Measurements from ENCODE around the gene CYP2U1.

GRCh38 chr4:107931775-107932321, 499 bp downstream of the CYP2U1 start:
- TF ChIP-seq CTCF (conservative IDR thresholded peaks at IDR 0.05) = no peak
- no peak for TF ChIP-seq EZH2 (IDR thresholded peaks at IDR 0.05; ENCODE audit: low read depth)

Measured in PC-9 (cell line).